NCI-H2227 (cell line): ENCODE data around the gene QRFP.

Source experiments
- DNase-seq: peaks from one replicate; lab custom pipeline; 2025; ENCODE audit not compliant: unreplicated experiment; lab: John Stamatoyannopoulos, UW

Gene QRFP

GRCh38 chr9:130872912-130873503 is 23.6 kb downstream of the QRFP start:
- no peak for DNase-seq

GRCh38 chr9:130872508-130872907 is 24.1 kb downstream of the QRFP start:
- DNase-seq, result no peak

- DNase-seq, result no peak
Measured at GRCh38 chr9:130872093-130872492, 24.5 kb downstream of the QRFP start.

GRCh38 chr9:130871395-130872062 is 25.1 kb downstream of the QRFP start:
- DNase-seq, result no peak

GRCh38 chr9:130870491-130871381 is 25.9 kb downstream of the QRFP start:
- DNase-seq, result no peak

- peak; percentile 3 for DNase-seq
Measured at GRCh38 chr9:130869250-130869649, 27.4 kb downstream of the QRFP start.

GRCh38 chr9:130868230-130868629 is 28.4 kb downstream of the QRFP start:
- DNase-seq, result no peak

GRCh38 chr9:130867556-130867955 is 29.1 kb downstream of the QRFP start:
- no peak for DNase-seq

- peak; percentile 83 for DNase-seq
Measured at GRCh38 chr9:130866474-130866965, 30.1 kb downstream of the QRFP start.

- DNase-seq, result no peak
Measured at GRCh38 chr9:130865921-130866320, 30.7 kb downstream of the QRFP start.

GRCh38 chr9:130864541-130864940 is 32.1 kb downstream of the QRFP start:
- DNase-seq, result no peak

GRCh38 chr9:130862747-130863146 is 33.9 kb downstream of the QRFP start:
- DNase-seq, result no peak

- DNase-seq, result no peak
Measured at GRCh38 chr9:130862217-130862616, 34.4 kb downstream of the QRFP start.

- DNase-seq, result no peak
Measured at GRCh38 chr9:130861372-130862180, 35.0 kb downstream of the QRFP start.

- DNase-seq, result peak; percentile 45
Measured at GRCh38 chr9:130860458-130861316, 35.9 kb downstream of the QRFP start.

GRCh38 chr9:130858739-130859705 is 37.6 kb downstream of the QRFP start:
- DNase-seq, result no peak

- DNase-seq, result no peak
Measured at GRCh38 chr9:130857864-130858738, 38.5 kb downstream of the QRFP start.

GRCh38 chr9:130856474-130856873 is 40.1 kb downstream of the QRFP start:
- no peak for DNase-seq
